Endometrium (tissue), 2 donors: ENCODE results near the gene SLC16A8.

Experiments
- FAIRE-seq: peaks from 2 replicates; lab custom pipeline; 2012; peaks lifted over from hg19 to GRCh38; lab: Jason Lieb, UNC
- donor health status: control.
- donor health status: control.

The SLC16A8 gene

GRCh38 chr22:38028344-38029130 lies 55.4 kb downstream of the SLC16A8 start:
- FAIRE-seq: no peak
